Hepatic stellate cell (primary cell): ENCODE data around the gene TFCP2L1.
A peak's percentile ranks its signal among the peaks of the same experiment; 100 is the strongest.

Source experiments
- DNase-seq: peaks from one replicate; pipeline ENCODE4 v3.0.0; 2011; ENCODE audit warnings: low spot score

Gene TFCP2L1

GRCh38 chr2:121218386-121218938 is 66.5 kb downstream of the TFCP2L1 start:
- DNase-seq = no peak

- DNase-seq = no peak
These were observed 67.4 kb downstream of the TFCP2L1 start for GRCh38 chr2:121217627-121218026.

GRCh38 chr2:121214296-121214695 is 70.7 kb downstream of the TFCP2L1 start:
- no peak for DNase-seq

DNA sequence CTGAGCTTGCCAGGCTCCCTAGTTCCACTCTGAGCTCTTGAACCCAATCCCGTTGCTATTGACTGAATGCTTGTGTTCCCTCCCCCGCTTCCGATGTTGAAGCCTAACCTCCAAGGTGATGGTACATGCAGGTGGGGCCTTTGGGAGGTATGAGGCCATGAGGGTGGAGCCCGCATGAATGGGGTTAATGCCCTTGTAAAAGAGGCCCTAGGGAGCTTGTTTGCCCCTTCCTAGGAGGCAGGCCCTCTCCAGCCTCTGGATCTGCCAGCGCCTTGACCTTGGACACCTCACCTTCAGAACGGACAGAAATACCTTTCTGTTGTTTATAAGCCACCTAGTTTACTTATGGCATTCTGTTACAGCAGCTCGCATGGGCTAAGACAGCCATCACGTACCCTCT is 71.6 kb downstream of the TFCP2L1 start:
- DNase-seq = no peak

DNA sequence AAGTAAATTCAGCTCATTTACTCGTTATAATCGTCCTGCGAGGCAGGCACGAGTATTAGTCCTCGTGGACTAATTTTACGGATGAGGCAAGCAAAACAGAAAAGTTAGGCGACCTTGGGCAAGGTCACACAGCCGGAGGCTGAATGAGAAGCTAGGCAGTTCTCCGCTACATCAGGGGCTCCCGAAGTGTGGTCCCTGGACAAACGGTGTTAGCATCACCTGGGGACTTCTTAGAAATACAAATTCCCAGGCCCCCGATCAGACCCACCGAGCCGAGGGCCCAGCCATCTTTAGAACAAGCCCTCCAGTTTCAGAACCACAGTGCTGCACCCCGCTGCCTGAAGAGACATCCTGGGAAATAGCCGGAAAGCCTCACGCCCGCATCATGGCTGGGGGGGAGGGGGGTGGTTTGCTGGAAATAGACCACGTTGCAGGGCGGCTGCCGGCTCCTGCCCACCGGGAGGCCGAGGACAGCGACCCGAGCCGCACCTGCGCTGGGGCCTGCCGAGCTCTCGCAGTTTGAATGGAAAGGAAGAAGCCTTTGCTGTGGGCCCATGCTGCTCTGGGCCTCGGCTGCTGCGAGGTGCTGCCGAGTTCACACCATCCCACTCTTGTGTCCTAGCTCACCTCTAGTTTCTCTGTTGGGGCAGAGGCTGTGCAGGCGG is 72.2 kb downstream of the TFCP2L1 start:
- DNase-seq = no peak

DNA sequence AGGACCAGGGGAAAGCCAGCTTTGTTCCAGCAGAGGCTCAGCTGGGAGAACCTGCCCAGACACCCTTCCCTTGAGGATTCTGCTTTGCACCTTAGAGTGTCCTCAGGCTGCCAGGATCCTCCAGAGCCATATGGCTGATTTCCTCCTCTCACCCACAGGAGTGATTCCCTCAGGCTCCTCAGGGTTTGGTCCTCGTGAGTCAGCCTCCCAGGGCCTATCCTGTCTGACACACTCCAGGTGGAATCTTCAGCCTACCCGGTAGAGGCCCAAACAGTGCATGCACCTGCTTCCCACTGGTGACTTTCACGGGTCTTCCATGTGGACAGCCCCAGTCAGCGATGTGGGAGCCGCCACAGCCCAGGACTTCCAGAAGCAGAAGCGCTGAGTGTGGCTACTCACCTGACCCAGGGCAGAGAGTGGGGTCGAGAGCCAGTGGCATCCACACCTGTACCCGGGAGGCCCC is 73.3 kb downstream of the TFCP2L1 start:
- no peak for DNase-seq

DNA sequence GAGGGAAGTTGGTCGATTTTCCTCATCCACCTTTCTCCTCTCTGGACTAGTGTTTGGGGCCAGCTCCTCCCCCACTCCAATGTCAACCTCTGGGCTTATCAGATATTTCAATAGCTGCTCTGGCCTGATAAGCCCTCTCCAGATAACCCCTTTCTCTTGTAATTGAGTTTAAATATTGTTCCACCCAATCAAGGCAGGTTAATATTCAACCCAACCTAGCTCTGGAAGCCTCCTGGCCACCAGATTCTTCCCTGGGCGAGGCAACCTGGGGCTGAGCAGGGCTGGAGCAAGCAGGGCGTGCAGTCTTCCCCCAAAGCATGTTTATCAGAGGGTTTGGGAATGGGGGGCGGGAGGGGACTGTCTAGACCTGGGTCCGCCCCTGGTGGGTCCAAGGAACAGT is 73.8 kb downstream of the TFCP2L1 start:
- no peak for DNase-seq

DNA sequence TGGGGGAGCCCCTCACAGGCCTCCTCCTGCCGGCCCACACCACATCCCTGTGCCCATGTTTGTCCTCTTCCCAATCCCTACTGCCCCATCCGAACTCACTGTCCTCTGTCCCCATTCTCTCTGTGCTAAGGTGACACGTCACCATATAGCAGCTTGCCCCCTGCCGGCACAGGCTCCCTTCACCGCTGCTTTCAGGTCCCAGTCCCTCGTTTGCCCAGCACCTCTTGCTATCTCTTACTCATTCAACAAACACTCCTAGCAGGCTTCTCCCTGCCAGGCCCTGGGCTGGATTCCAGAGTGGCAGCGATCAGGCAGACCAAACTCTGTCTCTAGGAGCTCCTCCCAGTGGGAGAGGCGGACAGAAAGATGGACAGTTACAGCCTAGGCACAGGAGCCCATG is 74.3 kb downstream of the TFCP2L1 start:
- DNase-seq = no peak

GRCh38 chr2:121209014-121209610 is 75.9 kb downstream of the TFCP2L1 start:
- DNase-seq = no peak

GRCh38 chr2:121207494-121207893 is 77.5 kb downstream of the TFCP2L1 start:
- no peak for DNase-seq

DNA sequence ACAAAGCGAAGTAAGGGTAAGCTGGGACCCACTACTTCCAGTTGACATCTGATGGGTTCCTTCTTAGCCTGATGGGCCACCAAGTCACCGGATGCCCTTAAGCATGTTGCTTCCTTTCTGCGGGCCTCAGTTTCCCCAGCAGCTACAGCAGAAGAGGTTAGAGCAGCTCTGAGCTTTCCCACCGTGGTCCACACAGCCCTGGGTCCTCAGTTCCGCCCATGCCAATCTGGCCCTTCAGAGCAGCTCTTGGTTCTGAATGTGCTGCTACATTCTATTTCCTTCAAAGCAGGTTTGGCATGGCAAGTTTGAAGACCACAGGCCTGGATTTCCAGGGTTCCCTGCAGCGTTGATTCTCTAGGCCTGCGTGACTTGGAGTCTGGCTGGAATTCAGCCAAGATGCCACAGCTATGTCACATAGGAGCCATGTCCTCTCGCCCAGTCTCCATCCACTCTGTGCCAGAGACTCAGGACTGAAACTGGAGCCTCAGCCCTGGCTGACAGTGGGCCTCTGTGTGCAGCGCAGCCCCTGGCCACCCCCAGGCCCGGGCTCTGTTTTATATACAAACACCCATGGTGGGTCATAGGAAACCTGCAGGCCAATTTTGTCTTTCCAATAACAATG is 79.6 kb downstream of the TFCP2L1 start:
- DNase-seq = peak; percentile 47

DNA sequence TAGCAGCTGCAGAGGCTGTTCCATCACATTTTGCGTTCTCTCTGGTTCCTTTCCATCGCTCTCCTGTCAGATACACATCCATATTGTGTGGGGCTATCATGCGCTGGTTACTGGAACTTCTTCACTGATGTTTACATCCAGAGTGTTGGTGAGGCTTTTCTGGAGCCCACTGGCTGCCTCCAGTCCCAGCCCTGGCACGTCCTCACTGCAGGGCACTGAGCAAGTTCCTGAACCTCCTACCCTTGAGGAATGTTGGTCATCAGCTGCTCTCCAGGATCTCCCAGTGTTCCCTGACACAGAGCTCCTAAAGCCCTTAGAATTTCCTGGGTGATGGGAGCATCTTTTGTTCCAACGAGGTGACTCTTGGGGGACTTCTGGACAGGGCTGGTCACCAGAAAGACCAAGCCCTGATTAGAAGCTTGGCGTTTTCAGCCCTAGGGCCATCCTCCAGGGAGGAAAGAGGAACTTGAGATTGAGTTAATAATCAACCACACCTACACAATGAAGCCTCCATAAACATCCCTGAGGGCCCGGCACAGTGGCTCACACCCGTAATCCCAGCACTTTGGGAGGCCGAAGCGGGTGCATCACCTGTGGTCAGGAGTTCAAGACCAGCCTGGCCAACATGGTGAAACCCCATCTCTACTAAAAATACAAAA is 81.3 kb downstream of the TFCP2L1 start:
- no peak for DNase-seq

DNA sequence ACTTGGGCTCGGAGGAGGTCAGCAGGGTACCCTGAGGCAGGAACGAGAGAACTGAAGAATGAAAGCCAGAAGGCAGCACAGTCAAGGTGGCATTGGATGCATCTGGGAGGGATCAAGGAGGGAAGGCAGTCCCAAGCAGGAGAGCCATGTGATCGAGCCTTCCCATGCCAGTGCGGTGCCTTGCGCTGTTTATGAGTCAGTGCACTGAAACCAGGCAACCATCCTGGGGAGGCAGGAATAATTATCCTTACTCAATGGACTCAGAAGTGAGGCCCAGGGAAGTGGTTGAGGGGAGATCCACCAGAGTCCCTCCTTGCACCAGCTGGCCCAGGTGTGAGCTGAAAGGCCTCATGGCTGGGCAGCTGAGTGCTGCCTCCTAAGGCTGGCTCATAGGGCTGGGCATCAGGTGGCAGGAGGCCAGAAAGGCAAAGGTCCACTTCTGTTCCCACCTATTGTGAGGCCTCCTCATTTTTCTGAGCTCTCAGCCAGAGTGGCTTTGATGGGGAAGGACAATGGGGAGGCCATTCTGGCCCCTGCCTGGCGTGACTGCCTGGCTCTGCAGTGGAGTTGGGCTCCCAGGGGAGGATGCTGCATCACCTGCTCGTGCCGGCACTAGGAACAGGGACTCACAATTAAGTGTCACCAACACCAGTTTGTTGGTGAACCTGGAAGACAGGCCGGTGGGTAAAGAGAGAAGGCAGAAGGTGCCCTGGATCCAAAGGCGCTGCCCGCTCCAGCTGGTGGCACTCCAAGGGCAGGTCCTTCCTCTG is 82.3 kb downstream of the TFCP2L1 start:
- no peak for DNase-seq

DNA sequence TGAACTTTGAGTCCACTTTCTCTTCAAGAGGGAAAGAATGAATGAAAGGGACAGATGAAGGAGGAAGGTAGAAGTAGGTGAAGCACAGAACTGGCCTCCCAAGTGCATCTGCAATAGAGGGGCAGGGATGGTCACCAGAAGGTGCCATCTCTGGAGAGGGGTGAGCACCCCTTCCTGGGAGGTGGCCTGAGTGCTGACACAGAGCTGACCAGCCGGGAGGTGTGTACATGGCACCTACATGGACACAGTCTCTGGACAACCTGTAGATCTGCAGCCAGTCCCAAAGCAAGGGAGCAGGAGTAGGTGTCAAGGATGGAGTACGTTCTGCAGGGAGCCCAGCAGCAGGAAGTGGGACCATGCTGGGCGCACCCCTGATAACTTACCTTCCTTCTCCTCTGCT is 83.2 kb downstream of the TFCP2L1 start:
- DNase-seq = no peak

DNA sequence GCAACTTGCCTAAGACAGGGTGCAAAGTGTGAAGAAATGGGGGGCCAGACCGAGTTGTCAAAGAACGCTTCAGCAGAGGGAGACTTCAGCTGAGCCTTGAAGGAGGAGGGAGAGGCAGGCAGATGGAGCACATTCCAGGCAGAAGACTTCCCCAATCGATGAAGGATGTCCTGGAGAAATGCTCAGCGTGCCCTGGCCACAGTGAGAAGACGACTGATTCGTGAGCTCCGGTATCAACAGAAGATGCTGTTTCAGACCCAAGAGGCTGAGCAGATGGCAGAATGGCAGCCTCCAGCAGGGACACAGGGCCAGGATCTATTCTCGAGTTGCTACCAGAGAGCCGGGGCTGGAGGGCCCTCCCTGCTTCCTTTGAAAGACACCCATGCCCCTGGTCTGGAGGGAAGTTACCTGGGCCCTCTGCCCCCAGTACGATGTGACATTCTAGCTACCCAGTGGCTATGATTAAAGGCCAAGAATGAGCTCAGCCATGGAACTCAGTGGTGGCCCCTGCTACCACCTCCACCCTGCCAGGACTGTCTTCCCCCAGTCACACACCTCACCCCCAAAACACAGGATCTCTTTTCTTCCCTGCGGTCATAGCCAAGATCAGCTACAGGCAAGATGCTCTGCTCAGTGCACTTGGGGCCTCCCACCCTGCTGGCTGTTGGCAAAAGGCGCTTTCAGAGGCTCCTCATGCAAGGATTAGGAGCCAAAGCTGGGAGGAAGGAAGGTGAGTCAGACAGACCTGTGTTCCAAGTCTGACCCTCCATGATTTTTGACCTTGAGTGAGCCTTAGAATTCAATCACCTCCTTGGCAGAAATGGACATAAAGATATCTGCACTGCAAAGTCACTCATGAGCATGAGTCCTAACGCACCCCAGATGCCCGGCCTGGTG is 84.3 kb downstream of the TFCP2L1 start:
- no peak for DNase-seq

DNA sequence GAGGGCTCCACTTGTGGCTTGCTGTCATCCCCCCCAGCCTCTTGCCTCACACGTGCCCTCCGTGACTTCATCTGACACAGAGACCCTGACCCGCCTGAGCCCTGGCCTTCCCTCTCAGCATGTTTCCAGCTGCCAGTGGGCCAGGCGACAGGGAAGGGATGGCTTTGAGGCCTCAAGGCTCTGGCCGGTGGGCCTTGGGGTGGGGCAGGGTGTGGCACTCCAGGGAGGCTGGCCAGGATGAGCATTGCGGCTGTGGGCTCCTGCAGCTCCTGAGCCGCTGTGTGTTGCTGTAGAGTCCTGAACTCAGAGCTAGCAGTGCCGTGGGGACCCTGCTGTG is 85.0 kb downstream of the TFCP2L1 start:
- DNase-seq = no peak

DNA sequence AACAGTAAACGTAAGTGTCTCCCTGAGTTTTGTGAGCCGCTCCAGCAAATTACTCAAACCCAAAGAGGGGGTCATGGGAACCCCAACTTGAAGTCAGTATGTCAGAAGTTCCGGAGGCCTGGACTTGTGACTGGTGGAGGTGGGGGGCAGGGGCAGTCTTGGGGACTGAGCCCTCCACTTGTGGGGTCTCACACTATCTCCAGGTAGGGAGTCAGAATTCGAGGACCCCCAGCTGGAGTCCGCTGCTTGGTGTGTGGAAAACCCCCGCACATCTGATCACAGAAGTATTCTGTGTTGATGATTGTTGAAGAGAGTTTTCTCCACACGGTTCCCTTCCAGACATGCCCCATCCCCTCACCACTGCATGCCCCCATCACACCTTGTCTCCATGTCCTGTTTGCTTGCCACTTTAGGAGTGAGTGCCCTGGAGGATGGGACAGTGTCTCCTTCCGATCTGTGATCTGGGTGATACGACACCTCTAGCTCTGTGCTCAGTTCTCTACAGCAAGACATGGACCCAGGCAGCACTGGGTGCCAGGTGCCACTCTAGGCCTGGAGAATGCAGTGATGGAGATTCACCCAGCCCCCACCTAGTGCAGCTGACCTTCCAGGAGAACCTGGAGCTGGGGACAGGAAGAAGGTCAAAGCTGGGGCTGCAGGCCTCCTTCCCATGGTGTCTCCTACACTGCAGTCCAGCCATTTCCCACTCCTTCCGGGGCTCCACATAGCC is 85.6 kb downstream of the TFCP2L1 start:
- no peak for DNase-seq

- peak; percentile 64 for DNase-seq
These were observed 87.5 kb downstream of the TFCP2L1 start for GRCh38 chr2:121197369-121198091.

DNA sequence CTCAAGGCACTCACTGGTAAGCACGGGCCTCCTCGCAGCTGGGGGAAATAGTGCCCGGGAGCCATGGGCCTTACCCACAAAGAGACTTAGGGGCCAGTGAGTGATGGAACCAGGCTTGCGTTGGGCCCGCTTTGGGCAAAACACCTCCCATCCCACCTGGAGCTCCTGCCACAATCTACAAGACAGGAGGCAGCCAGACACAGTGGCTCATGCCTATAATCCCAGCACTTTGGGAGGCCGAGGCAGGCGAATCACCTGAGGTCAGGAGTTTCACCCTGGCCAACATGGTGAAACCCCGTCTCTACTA is 88.2 kb downstream of the TFCP2L1 start:
- no peak for DNase-seq
